Hepatocyte (in vitro differentiated cells): Measurements from ENCODE around the gene MEGF11. TPM values are rescaled to one million over a fixed set of nuclear protein-coding genes. Genes with fewer than 3 reads are reported as not detected.

Source experiments
- DNase-seq: peaks from one replicate; pipeline ENCODE4 v3.0.0-alpha.2; 2016; ENCODE audit warnings: low spot score
- H2AFZ ChIP-seq: fragments of 200-600 bp; sonication (generic); 2 replicates; pipeline ENCODE4 v1.6.0; 2016; ENCODE audit warnings: antibody characterized with exemption, mild to moderate bottlenecking
- H3K27ac ChIP-seq: fragments of 200-600 bp; sonication (generic); 2 replicates; pipeline ENCODE4 v1.5.1; 2016; ENCODE audit warnings: mild to moderate bottlenecking
- H3K27me3 ChIP-seq: fragments of 200-600 bp; sonication (generic); 2 replicates; pipeline ENCODE4 v1.6.1; 2016
- H3K36me3 ChIP-seq: fragments of 200-600 bp; sonication (generic); replicated peaks from 2 replicates; pipeline ENCODE4 v1.5.1; 2016; ENCODE audit warnings: low read depth; ENCODE audit not compliant: insufficient read depth
- H3K4me1 ChIP-seq: fragments of 200-600 bp; sonication (generic); 2 replicates; pipeline ENCODE4 v1.5.1; 2016; ENCODE audit warnings: mild to moderate bottlenecking, moderate library complexity; ENCODE audit not compliant: insufficient read depth
- H3K4me2 ChIP-seq: fragments of 200-600 bp; sonication (generic); 2 replicates; pipeline ENCODE4 v1.6.0; 2016
- H3K4me3 ChIP-seq: fragments of 200-600 bp; sonication (generic); 2 replicates; pipeline ENCODE4 v1.5.1; 2016; ENCODE audit warnings: mild to moderate bottlenecking
- H3K79me2 ChIP-seq: fragments of 200-600 bp; sonication (generic); 2 replicates; pipeline ENCODE4 v1.6.0; 2017; ENCODE audit warnings: mild to moderate bottlenecking
- H3K9me2 ChIP-seq: fragments of 200-600 bp; sonication (generic); replicated peaks from 2 replicates; pipeline ENCODE4 v1.6.0; 2017; ENCODE audit warnings: mild to moderate bottlenecking; ENCODE audit not compliant: insufficient read depth
- H3K9me3 ChIP-seq: fragments of 200-600 bp; sonication (generic); 2 replicates; pipeline ENCODE4 v1.5.1; 2016; ENCODE audit warnings: low read depth, mild to moderate bottlenecking
- H4K20me1 ChIP-seq: fragments of 200-600 bp; sonication (generic); 2 replicates; pipeline ENCODE4 v1.6.0; 2016; ENCODE audit warnings: mild to moderate bottlenecking; ENCODE audit not compliant: insufficient read depth, poor library complexity, severe bottlenecking
- EZH2 ChIP-seq: fragments of 200-600 bp; sonication (generic); IDR thresholded peaks from 2 replicates; pipeline ENCODE4 v1.6.1; 2016; ENCODE audit warnings: antibody characterized with exemption, mild to moderate bottlenecking, borderline replicate concordance
- EZH2phosphoT487 ChIP-seq: fragments of 200-600 bp; sonication (generic); IDR thresholded peaks from one replicate; pipeline ENCODE4 v1.6.1; 2018; ENCODE audit warnings: antibody characterized with exemption, mild to moderate bottlenecking, low read depth, moderate library complexity; ENCODE audit not compliant: unreplicated experiment, severe bottlenecking
- WGBS: methylation state at CpG from one replicate; pipeline ENCODE4 v1.1.6; 2016; ENCODE audit warnings: low lambda C conversion rate; ENCODE audit errors: missing lambda C conversion rate; 5-methylcytosine and 5-hydroxymethylcytosine counted together
- polyA plus RNA-seq: library from polyadenylated mRNA; unstranded; fragments of >200 nt; fragmentation: Nextera tagmentation; extraction: Ambion mirVana; gene quantifications from 2 replicates; pipeline ENCODE4 v1.2.1, GENCODE V29; 2016
- total RNA-seq: library from RNA; depleted of rRNA; stranded (reverse); fragments of >200 nt; gene quantifications from 2 replicates; pipeline ENCODE4 v1.2.3, GENCODE V29; 2014
- TF ChIP-seq, protein P1 (sequence below): fragments of 200-600 bp; sonication (generic); IDR thresholded peaks from 2 replicates; pipeline ENCODE4 v1.5.1; 2016; ENCODE audit warnings: antibody characterized with exemption, mild to moderate bottlenecking; ENCODE audit not compliant: poor library complexity

The MEGF11 gene
- total and polyA plus RNA-seq, 2 experiments from 2014 or later = 0.07 to 0.25 TPM

DNA sequence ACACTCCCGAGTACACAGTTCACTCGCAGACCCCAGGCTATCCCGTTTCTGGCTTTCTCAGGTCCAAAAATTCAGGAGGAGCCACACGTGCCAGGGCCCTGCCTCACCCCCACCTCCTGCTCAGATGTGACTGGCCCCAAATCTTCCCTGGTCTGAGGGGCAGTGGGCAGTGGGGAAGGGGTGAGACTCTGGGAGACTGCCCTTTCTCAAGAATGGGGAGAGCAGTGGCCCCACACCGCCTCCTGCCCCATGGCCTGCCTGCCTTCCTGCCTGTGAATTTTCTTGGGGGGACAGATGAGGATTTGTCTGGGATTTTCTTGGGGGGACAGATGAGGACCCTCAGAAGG is 174.6 kb downstream of the MEGF11 start:
- Histone ChIP-seq H2AFZ (no peak overlapping the region), H3K79me2 (no peaks in the 10 kb centered on the region), H3K4me2 (no peak overlapping the region), H3K4me3 (no peak overlapping the region), H3K27ac (no peak overlapping the region), H3K9me2 (no peaks in the 10 kb centered on the region), H3K4me1 (peaks cover 9% of the 10 kb centered on the region), H3K27me3 (no peaks in the 10 kb centered on the region), H4K20me1 (no peaks in the 10 kb centered on the region), H3K9me3 (no peaks in the 10 kb centered on the region), H3K36me3 (no peaks in the 10 kb centered on the region)
- 78% methylated on average over 5 of the region's 5 CpGs for WGBS
- TF ChIP-seq, protein P1, sequence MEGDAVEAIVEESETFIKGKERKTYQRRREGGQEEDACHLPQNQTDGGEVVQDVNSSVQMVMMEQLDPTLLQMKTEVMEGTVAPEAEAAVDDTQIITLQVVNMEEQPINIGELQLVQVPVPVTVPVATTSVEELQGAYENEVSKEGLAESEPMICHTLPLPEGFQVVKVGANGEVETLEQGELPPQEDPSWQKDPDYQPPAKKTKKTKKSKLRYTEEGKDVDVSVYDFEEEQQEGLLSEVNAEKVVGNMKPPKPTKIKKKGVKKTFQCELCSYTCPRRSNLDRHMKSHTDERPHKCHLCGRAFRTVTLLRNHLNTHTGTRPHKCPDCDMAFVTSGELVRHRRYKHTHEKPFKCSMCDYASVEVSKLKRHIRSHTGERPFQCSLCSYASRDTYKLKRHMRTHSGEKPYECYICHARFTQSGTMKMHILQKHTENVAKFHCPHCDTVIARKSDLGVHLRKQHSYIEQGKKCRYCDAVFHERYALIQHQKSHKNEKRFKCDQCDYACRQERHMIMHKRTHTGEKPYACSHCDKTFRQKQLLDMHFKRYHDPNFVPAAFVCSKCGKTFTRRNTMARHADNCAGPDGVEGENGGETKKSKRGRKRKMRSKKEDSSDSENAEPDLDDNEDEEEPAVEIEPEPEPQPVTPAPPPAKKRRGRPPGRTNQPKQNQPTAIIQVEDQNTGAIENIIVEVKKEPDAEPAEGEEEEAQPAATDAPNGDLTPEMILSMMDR = no peak
- TF ChIP-seq EZH2 (no peak), EZH2phosphoT487 (no peak)
- DNase-seq = no peak

DNA sequence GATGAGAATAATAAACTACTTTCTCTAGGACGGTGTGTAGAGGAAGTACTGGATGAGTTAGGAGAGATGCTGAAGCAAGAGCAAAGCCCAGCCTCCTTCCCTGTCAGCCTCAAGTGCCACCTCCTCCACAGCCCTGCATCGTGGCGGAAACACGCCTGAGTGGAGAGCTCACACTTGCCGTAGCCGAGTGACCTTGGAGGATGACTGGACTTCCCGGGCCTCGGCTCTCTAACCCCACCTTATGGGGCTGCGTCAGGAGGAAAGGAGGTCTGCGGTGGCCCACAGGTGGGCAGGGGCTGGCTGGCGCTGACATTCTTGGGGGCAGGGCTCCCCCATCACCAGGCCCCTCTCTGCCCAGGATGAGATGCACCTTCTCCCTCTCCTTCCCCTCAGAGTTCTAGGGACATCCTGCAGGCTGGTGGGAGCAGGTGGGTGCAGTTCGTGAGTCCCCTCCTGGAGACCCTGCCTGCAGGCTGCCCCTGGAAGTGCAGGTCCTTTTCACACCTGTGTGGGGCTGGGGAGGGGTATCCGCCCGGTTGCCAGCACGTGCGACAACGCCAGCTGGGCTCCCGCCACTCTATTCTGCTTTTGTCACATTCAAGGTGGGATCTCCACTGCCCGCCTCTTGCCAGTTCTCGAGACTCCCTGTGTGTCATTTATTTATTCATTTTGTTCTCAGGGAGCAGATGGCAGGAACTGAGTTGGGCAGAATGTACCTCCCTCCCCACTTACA is 175.2 kb downstream of the MEGF11 start:
- 75% methylated on average over 20 of the region's 20 CpGs for WGBS
- DNase-seq = no peak
- Histone ChIP-seq H3K27me3 (no peaks in the 10 kb centered on the region), H3K4me2 (no peak overlapping the region), H3K36me3 (no peaks in the 10 kb centered on the region), H4K20me1 (no peaks in the 10 kb centered on the region), H2AFZ (no peak overlapping the region), H3K79me2 (no peaks in the 10 kb centered on the region), H3K9me2 (no peaks in the 10 kb centered on the region), H3K9me3 (no peaks in the 10 kb centered on the region), H3K4me1 (peaks cover 10% of the 10 kb centered on the region), H3K4me3 (no peak overlapping the region), H3K27ac (no peak overlapping the region)
- TF ChIP-seq, protein P1 = no peak
- no peak for TF ChIP-seq EZH2phosphoT487
- TF ChIP-seq EZH2 = no peak

DNA sequence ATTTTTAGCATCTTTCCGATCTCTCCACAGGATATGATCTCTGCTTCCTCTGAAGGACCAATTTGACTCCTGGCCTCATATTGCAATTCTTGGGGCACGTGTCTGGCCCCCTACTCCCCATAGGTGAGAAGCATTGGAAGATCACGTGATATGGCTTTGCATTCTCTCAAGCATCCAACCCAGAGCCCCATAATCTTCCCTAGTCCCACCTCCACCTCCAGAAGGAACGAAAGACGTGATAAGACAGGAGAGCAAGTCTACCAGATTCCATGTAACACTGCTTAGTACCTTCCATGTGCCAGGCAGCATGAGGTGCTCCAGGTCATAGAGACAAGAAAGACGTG is 176.3 kb downstream of the MEGF11 start:
- 80% methylated on average over 6 of the region's 6 CpGs for WGBS
- H3K9me3 ChIP-seq = no peaks in the 10 kb centered on the region
- H4K20me1 ChIP-seq = no peaks in the 10 kb centered on the region
- H3K27me3 ChIP-seq = no peaks in the 10 kb centered on the region
- no peak overlapping the region for H3K4me2 ChIP-seq
- H3K27ac ChIP-seq = no peak overlapping the region
- H3K36me3 ChIP-seq = no peaks in the 10 kb centered on the region
- no peak overlapping the region for H3K4me3 ChIP-seq
- TF ChIP-seq EZH2phosphoT487 (no peak), EZH2 (no peak)
- TF ChIP-seq, protein P1 = no peak
- DNase-seq = no peak
- no peaks in the 10 kb centered on the region for H3K79me2 ChIP-seq
- H3K4me1 ChIP-seq = peaks cover 15% of the 10 kb centered on the region
- H2AFZ ChIP-seq = no peak overlapping the region
- no peaks in the 10 kb centered on the region for H3K9me2 ChIP-seq
